GM12801 (cell line): Measurements from ENCODE around the gene CCK.

ENCODE experiments used
- CTCF ChIP-seq: IDR thresholded peaks from one replicate; pipeline ENCODE4 v1.5.1; 2011; ENCODE audit warnings: control low read depth; ENCODE audit not compliant: insufficient read length; ENCODE audit errors: extremely low read depth

CCK gene

GRCh38 chr3:42300013-42300412 lies 34.0 kb upstream of the CCK start:
- TF ChIP-seq CTCF: no peak

- no peak for TF ChIP-seq CTCF
Observed at GRCh38 chr3:42298259-42298658, 32.3 kb upstream of the CCK start.

GRCh38 chr3:42292009-42292408 lies 26.0 kb upstream of the CCK start:
- TF ChIP-seq CTCF: no peak

- TF ChIP-seq CTCF: no peak
Observed at GRCh38 chr3:42290966-42291714, 25.2 kb upstream of the CCK start.

- TF ChIP-seq CTCF: no peak
Observed at GRCh38 chr3:42289026-42289425, 23.0 kb upstream of the CCK start.

GRCh38 chr3:42288385-42288784 lies 22.4 kb upstream of the CCK start:
- no peak for TF ChIP-seq CTCF

- TF ChIP-seq CTCF: no peak
Observed at GRCh38 chr3:42277676-42278075, 11.7 kb upstream of the CCK start.
